MM.1S (cell line): Measurements from ENCODE around the gene STK32B.

Experiments
- DNase-seq: peaks from one replicate; pipeline ENCODE4 v3.0.0-alpha.2; 2015
- H2AFZ ChIP-seq: fragments of 300-600 bp; sonication (generic); 2 replicates; pipeline ENCODE4 v1.6.0; 2016; ENCODE audit warnings: antibody characterized with exemption, low read length
- H3F3A ChIP-seq: fragments of 300-600 bp; sonication (generic); 2 replicates; pipeline ENCODE4 v1.6.1; 2016; ENCODE audit warnings: mild to moderate bottlenecking, antibody characterized with exemption, low read length, moderate library complexity, mixed read lengths; ENCODE audit not compliant: insufficient read depth
- H3K27ac ChIP-seq: fragments of 300-600 bp; sonication (generic); 2 replicates; pipeline ENCODE4 v1.5.1; 2016; ENCODE audit warnings: mild to moderate bottlenecking, low read length
- H3K27me3 ChIP-seq: fragments of 300-600 bp; sonication (generic); replicated peaks from 2 replicates; pipeline ENCODE4 v1.6.0; 2016; ENCODE audit warnings: low read length; ENCODE audit not compliant: insufficient read depth
- H3K36me3 ChIP-seq: fragments of 300-600 bp; sonication (generic); replicated peaks from 2 replicates; pipeline ENCODE4 v1.6.1; 2016; ENCODE audit warnings: mild to moderate bottlenecking, low read length, mixed read lengths; ENCODE audit not compliant: insufficient read depth
- H3K4me1 ChIP-seq: fragments of 300-600 bp; sonication (generic); 2 replicates; pipeline ENCODE4 v1.6.1; 2016; ENCODE audit warnings: low read length, mixed read lengths
- H3K4me2 ChIP-seq: fragments of 300-600 bp; sonication (generic); 2 replicates; pipeline ENCODE4 v1.6.0; 2016; ENCODE audit warnings: low read depth, low read length
- H3K4me3 ChIP-seq: fragments of 300-600 bp; sonication (generic); 2 replicates; pipeline ENCODE4 v1.5.1; 2016; ENCODE audit warnings: low read length, mixed read lengths
- H3K79me2 ChIP-seq: fragments of 300-600 bp; sonication (generic); 2 replicates; pipeline ENCODE4 v1.6.1; 2016; ENCODE audit warnings: mixed run types, low read length, mixed read lengths
- H3K9ac ChIP-seq: fragments of 300-600 bp; sonication (generic); 2 replicates; pipeline ENCODE4 v1.6.1; 2016; ENCODE audit warnings: low read length, mixed read lengths
- H3K9me2 ChIP-seq: fragments of 300-600 bp; sonication (generic); replicated peaks from 2 replicates; pipeline ENCODE4 v1.6.1; 2016; ENCODE audit warnings: mild to moderate bottlenecking, low read length, mixed read lengths; ENCODE audit not compliant: insufficient read depth
- H3K9me3 ChIP-seq: fragments of 300-600 bp; sonication (generic); replicated peaks from 2 replicates; pipeline ENCODE4 v1.6.1; 2016; ENCODE audit warnings: mild to moderate bottlenecking, low read length, mixed read lengths; ENCODE audit not compliant: insufficient read depth
- H4K20me1 ChIP-seq: fragments of 300-600 bp; sonication (generic); 2 replicates; pipeline ENCODE4 v1.6.1; 2016; ENCODE audit warnings: mild to moderate bottlenecking, low read length, moderate library complexity, mixed read lengths; ENCODE audit not compliant: insufficient read depth
- CTCF ChIP-seq: fragments of 300-600 bp; sonication (generic); IDR thresholded peaks from 2 replicates; pipeline ENCODE4 v1.5.1; 2016; ENCODE audit warnings: antibody characterized with exemption, low read length, mixed read lengths
- EZH2 ChIP-seq: fragments of 300-600 bp; sonication (generic); optimal IDR thresholded peaks from 2 replicates; pipeline ENCODE3; 2017; ENCODE audit warnings: low read depth, mild to moderate bottlenecking, antibody characterized with exemption, low read length, mixed read lengths
- EZH2phosphoT487 ChIP-seq: fragments of 300-600 bp; sonication (generic); IDR thresholded peaks from 2 replicates; pipeline ENCODE4 v1.6.1; 2018; ENCODE audit warnings: antibody characterized with exemption, low read length

Gene STK32B

GRCh38 chr4:5524446-5525299 is 473.4 kb downstream of the STK32B start:
- Histone ChIP-seq H3K9me2 (no peaks in the 10 kb centered on the region), H2AFZ (no peak overlapping the region), H3K9ac (no peak overlapping the region), H3K79me2 (no peaks in the 10 kb centered on the region), H3K27me3 (no peaks in the 10 kb centered on the region), H3K9me3 (no peaks in the 10 kb centered on the region), H4K20me1 (no peaks in the 10 kb centered on the region), H3K4me1 (no peaks in the 10 kb centered on the region), H3K36me3 (no peaks in the 10 kb centered on the region), H3K27ac (no peak overlapping the region), H3F3A (no peaks in the 10 kb centered on the region), H3K4me3 (no peak overlapping the region), H3K4me2 (no peak overlapping the region)
- TF ChIP-seq EZH2phosphoT487 (no peak), EZH2 (no peak), CTCF (no peak)
- no peak for DNase-seq

DNA sequence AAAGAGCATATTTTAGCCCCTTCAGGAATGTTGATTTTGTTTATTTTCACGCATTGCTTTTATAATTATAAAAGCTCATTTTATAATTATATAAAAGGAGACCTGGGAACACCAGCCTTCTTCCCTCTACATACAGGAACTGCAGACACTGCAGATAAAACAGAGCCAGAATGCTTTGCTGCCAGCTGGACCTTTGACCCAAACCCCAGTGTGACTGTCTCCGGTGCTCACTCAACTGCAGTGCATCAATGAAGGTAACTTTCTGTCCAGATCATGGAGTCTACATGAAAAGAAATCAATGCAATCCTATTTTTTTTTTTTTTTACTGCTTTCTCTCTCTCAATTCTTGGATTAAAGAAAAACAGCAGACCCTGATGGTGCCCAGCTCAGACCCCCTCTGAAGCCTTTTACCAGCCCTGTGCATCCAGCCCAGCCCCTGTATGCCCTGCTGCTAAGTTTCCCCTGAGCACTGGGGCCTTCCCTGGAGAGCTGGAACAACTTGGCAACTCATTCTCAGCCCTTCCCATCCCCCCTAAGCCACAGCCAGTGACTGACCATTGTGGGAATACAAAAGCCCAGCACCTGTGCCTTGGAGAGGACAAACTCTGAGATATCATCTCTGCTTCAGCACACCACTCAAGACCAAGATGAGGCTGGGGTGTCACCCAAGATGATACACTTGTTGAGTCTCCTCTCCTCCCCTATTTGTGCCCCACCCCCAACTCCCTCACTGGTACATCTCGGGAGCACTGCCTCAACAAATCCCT is 475.0 kb downstream of the STK32B start:
- no peak overlapping the region for H3K4me2 ChIP-seq

DNA sequence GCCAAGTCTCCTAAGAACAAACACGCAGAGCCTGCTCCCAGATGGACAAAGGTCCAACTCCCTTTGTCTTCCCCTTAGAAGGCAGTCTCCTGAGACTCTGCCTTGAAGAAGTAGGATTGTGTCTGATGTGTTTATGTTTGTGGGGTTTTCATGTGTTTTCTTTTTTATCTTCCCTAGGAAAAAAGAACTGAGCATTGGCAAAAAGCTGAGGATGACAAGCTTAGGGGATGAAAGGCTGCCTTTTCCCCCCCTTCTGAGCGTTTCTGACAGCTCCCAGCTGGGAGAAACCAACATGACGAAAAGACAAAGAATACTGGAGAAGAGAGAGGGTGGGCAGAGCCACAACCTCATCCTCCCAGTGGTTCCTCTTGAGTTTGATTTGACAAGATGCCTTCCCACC is 475.9 kb downstream of the STK32B start:
- no peaks in the 10 kb centered on the region for H3K27me3 ChIP-seq
- TF ChIP-seq EZH2 (no peak), CTCF (no peak), EZH2phosphoT487 (no peak)
- H3K27ac ChIP-seq: no peak overlapping the region
- no peak overlapping the region for H3K4me2 ChIP-seq
- no peak for DNase-seq
- H3F3A ChIP-seq: no peaks in the 10 kb centered on the region
- H3K4me1 ChIP-seq: no peaks in the 10 kb centered on the region
- no peaks in the 10 kb centered on the region for H3K9me3 ChIP-seq
- no peaks in the 10 kb centered on the region for H4K20me1 ChIP-seq
- no peaks in the 10 kb centered on the region for H3K9me2 ChIP-seq
- no peak overlapping the region for H3K9ac ChIP-seq
- no peaks in the 10 kb centered on the region for H3K79me2 ChIP-seq
- H2AFZ ChIP-seq: no peak overlapping the region
- no peak overlapping the region for H3K4me3 ChIP-seq
- no peaks in the 10 kb centered on the region for H3K36me3 ChIP-seq

More for the DNA sequence above, 475.0 kb downstream of the STK32B start:
- Histone ChIP-seq H3K36me3 (no peaks in the 10 kb centered on the region), H4K20me1 (no peaks in the 10 kb centered on the region), H3K79me2 (no peaks in the 10 kb centered on the region), H3K9me2 (no peaks in the 10 kb centered on the region), H3K4me3 (no peak overlapping the region), H3K27me3 (no peaks in the 10 kb centered on the region), H3F3A (no peaks in the 10 kb centered on the region), H2AFZ (no peak overlapping the region), H3K4me1 (no peaks in the 10 kb centered on the region), H3K9ac (no peak overlapping the region), H3K27ac (no peak overlapping the region), H3K9me3 (no peaks in the 10 kb centered on the region)
- no peak for DNase-seq
- TF ChIP-seq EZH2phosphoT487 (no peak), CTCF (no peak), EZH2 (no peak)
